Measurements from ENCODE around the gene BRD4. TPM values are rescaled to one million over a fixed set of nuclear protein-coding genes. Genes with fewer than 3 reads are reported as not detected.

Gene BRD4
- total RNA-seq, 2 experiments from 2014 or later, result 33.6 to 143 TPM

DNA sequence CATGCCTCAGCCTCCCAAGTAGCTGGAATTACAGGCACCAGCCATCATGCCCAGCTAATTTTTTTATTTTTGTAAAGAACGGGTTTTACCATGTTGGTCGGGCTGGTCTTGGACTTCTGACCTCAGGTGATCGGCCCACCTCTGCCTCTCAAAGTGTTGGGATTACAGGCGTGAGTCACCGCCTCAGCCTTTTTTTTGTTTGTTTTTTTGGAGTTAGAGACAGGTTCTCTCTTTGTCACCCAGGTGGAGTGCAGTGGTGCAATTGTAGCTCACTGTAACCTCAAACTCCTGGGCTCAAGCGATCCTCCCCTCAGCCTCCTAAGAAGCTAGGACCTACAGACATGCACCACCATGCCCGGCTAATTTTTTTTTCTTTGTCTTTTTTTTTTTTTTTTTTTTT lies 116.0 kb downstream of the BRD4 start:
- POLR2A ChIA-PET, result interaction anchor here (0.7 kb wide), 2 partner anchors 9 to 87 kb away, joined by 3 to 7 read pairs; no protein-coding TSS in a partner anchor
- H3K79me2 ChIP-seq (ENCODE audit: insufficient read depth, low read depth, low read length), result no peaks in the 10 kb centered on the region
- H3K27ac ChIP-seq (ENCODE audit: low read depth, low read length, poor library complexity, severe bottlenecking), result no peak overlapping the region
- no peaks in the 10 kb centered on the region for H3K36me3 ChIP-seq (ENCODE audit: insufficient read depth, low read length)
- no peak for TF ChIP-seq EZH2phosphoT487 (IDR thresholded peaks at IDR 0.05; ENCODE audit: borderline replicate concordance, low read depth, low read length)
- TF ChIP-seq, protein P1, sequence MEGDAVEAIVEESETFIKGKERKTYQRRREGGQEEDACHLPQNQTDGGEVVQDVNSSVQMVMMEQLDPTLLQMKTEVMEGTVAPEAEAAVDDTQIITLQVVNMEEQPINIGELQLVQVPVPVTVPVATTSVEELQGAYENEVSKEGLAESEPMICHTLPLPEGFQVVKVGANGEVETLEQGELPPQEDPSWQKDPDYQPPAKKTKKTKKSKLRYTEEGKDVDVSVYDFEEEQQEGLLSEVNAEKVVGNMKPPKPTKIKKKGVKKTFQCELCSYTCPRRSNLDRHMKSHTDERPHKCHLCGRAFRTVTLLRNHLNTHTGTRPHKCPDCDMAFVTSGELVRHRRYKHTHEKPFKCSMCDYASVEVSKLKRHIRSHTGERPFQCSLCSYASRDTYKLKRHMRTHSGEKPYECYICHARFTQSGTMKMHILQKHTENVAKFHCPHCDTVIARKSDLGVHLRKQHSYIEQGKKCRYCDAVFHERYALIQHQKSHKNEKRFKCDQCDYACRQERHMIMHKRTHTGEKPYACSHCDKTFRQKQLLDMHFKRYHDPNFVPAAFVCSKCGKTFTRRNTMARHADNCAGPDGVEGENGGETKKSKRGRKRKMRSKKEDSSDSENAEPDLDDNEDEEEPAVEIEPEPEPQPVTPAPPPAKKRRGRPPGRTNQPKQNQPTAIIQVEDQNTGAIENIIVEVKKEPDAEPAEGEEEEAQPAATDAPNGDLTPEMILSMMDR (conservative IDR thresholded peaks at IDR 0.05; ENCODE audit: low read length), result no peak
- H4K20me1 ChIP-seq (ENCODE audit: insufficient read depth, low read length), result no peaks in the 10 kb centered on the region
- intact Hi-C loops (cut with micrococcal nuclease; ENCODE audit: unreplicated experiment), result no loop called here
- no peak overlapping the region for H3K4me2 ChIP-seq (ENCODE audit: low read length)
- DNase-seq (ENCODE audit: low spot score), result no peak
- CTCF ChIA-PET (ENCODE audit: unreplicated experiment), result no interaction called here
- no peak overlapping the region for H2AFZ ChIP-seq (ENCODE audit: low read length)
- no peak overlapping the region for H3K4me3 ChIP-seq (ENCODE audit: low read depth, low read length, poor library complexity, severe bottlenecking)
- H3K9me3 ChIP-seq (ENCODE audit: low read length), result no peaks in the 10 kb centered on the region
- H3K9me2 ChIP-seq (ENCODE audit: insufficient read depth, low read length), result no peaks in the 10 kb centered on the region
- H3K4me1 ChIP-seq (ENCODE audit: insufficient read depth, low read length, poor library complexity, severe bottlenecking), result no peaks in the 10 kb centered on the region
- no TSS peak for BruUV-seq (replicated peaks)

DNA sequence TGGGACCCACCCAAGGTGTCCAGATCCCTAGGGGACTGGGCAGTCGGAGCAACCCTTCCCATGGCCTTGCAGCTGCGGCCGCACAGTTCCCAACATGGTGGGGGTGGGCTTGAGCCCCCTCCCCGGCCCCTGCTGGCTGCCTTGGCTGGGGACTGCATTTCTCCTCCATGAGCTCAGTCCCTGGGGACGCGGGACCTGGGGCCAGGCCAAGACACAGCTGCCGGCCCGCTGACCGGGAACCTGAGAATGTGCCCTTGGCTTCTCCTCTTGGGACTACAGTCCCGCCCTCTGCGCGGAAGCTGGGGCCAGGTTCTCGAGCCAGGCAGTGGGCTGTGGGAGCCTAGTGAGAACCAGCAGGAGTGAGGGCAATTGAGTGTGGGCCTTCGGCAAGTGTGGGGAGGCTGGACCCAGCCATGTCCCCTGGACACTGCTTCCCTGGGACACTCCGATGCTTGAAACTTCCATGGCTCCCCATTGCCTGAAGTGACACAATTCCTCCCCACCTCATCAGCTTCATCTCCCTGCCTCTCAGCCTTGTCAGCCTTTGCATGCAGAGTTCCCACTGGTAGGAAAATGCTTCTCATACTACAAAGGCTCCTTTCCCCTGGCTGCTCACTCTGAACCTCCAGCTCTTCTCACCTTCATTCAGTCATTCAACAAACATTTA lies 118.5 kb downstream of the BRD4 start:
- no TSS peak for BruUV-seq (replicated peaks)
- CTCF ChIA-PET (ENCODE audit: unreplicated experiment), result no interaction called here
- Histone ChIP-seq H3K27ac (ENCODE audit: low read depth, low read length, poor library complexity, severe bottlenecking) (no peak overlapping the region), H4K20me1 (ENCODE audit: insufficient read depth, low read length) (no peaks in the 10 kb centered on the region), H3K4me1 (ENCODE audit: insufficient read depth, low read length, poor library complexity, severe bottlenecking) (no peaks in the 10 kb centered on the region), H3K36me3 (ENCODE audit: insufficient read depth, low read length) (no peaks in the 10 kb centered on the region), H3K9me2 (ENCODE audit: insufficient read depth, low read length) (no peaks in the 10 kb centered on the region), H3K9me3 (ENCODE audit: low read length) (no peaks in the 10 kb centered on the region), H3K4me3 (ENCODE audit: low read depth, low read length, poor library complexity, severe bottlenecking) (no peak overlapping the region), H2AFZ (ENCODE audit: low read length) (no peak overlapping the region), H3K79me2 (ENCODE audit: insufficient read depth, low read depth, low read length) (no peaks in the 10 kb centered on the region), H3K4me2 (ENCODE audit: low read length) (no peak overlapping the region)
- POLR2A ChIA-PET, result interaction anchor here (0.5 kb wide), 1 partner anchor 12 kb away, joined by 3 read pairs; no protein-coding TSS in a partner anchor
- TF ChIP-seq, protein P1 (conservative IDR thresholded peaks at IDR 0.05; ENCODE audit: low read length), result no peak
- TF ChIP-seq EZH2phosphoT487 (IDR thresholded peaks at IDR 0.05; ENCODE audit: borderline replicate concordance, low read depth, low read length), result no peak
- intact Hi-C loops (cut with micrococcal nuclease; ENCODE audit: unreplicated experiment), result no loop called here
- no peak for DNase-seq (ENCODE audit: low spot score)

DNA sequence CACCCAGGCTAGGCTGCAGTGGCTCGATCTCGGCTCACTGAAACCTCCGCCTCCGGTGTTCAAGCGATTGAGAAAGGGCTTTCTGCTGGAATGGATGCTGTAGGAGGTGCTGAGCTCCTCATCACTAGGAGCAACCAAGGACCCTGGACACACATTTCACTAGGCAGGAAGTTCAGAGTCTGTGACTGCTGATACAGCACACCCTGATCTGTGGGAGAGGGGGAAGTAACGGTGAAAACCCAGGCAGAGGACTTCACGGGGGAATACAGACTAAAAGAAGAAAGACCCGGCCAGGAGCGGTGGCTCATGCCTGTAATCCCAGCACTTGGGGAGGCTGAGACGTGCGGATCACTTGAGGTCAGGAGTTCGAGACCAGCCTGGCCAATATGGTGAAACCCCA lies 119.6 kb downstream of the BRD4 start:
- H3K79me2 ChIP-seq (ENCODE audit: insufficient read depth, low read depth, low read length), result no peaks in the 10 kb centered on the region
- H3K9me3 ChIP-seq (ENCODE audit: low read length), result no peaks in the 10 kb centered on the region
- ChIA-PET POLR2A (no interaction called here), CTCF (ENCODE audit: unreplicated experiment) (no interaction called here)
- no peaks in the 10 kb centered on the region for H3K9me2 ChIP-seq (ENCODE audit: insufficient read depth, low read length)
- BruUV-seq (replicated peaks), result no TSS peak
- H3K4me1 ChIP-seq (ENCODE audit: insufficient read depth, low read length, poor library complexity, severe bottlenecking), result no peaks in the 10 kb centered on the region
- no peak overlapping the region for H3K4me3 ChIP-seq (ENCODE audit: low read depth, low read length, poor library complexity, severe bottlenecking)
- H4K20me1 ChIP-seq (ENCODE audit: insufficient read depth, low read length), result no peaks in the 10 kb centered on the region
- intact Hi-C loops (cut with micrococcal nuclease; ENCODE audit: unreplicated experiment), result no loop called here
- H3K36me3 ChIP-seq (ENCODE audit: insufficient read depth, low read length), result no peaks in the 10 kb centered on the region
- H2AFZ ChIP-seq (ENCODE audit: low read length), result no peak overlapping the region
- no peak overlapping the region for H3K4me2 ChIP-seq (ENCODE audit: low read length)
- no peak for TF ChIP-seq EZH2phosphoT487 (IDR thresholded peaks at IDR 0.05; ENCODE audit: borderline replicate concordance, low read depth, low read length)
- TF ChIP-seq, protein P1 (conservative IDR thresholded peaks at IDR 0.05; ENCODE audit: low read length), result no peak
- no peak for DNase-seq (ENCODE audit: low spot score)
- no peak overlapping the region for H3K27ac ChIP-seq (ENCODE audit: low read depth, low read length, poor library complexity, severe bottlenecking)

All from OCI-LY7 (cell line).